Anterior cingulate cortex (tissue), 58 donors: Measurements from ENCODE around the gene EFS.

Experiments used
- DNase-seq, 58 donors: peaks; one replicate each; lab custom pipeline; 2025; lab: John Stamatoyannopoulos, UW

The EFS gene

DNA sequence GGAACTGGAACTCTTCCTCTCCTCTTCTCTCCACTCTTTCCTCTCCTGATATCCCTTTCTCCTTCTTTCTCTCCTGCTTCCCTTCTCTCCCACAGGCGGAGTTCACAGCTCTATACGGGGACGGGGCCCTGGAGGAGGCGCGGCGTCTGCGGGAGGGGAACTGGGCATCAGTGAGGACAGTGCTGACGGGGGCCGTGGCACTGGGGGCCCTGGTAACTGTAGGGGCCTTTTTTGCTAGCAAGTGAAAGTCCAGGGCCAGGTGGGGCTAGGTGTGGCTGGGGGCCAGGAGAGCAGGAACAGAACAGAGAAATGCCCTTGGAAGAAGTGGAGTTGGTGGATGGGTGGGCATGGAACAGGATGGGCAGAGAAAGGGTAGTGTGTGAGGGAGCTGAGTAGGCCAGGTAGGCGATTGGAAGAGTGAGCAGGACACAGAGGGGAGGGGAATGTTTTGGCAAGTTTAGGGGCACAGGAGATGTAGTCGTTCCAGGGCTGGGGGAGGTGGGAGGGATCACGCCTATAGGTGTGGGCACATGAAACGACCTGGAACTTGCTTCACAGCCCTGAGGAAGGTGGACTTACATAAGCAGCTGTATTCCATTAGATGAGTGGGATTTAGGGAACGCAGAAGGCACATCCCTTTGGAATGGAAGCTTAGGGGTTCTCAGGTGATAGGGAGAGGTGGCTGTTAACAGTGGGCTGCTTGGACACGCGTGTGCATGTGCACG lies 56.1 kb downstream of the EFS start:
- no peak for DNase-seq

DNA sequence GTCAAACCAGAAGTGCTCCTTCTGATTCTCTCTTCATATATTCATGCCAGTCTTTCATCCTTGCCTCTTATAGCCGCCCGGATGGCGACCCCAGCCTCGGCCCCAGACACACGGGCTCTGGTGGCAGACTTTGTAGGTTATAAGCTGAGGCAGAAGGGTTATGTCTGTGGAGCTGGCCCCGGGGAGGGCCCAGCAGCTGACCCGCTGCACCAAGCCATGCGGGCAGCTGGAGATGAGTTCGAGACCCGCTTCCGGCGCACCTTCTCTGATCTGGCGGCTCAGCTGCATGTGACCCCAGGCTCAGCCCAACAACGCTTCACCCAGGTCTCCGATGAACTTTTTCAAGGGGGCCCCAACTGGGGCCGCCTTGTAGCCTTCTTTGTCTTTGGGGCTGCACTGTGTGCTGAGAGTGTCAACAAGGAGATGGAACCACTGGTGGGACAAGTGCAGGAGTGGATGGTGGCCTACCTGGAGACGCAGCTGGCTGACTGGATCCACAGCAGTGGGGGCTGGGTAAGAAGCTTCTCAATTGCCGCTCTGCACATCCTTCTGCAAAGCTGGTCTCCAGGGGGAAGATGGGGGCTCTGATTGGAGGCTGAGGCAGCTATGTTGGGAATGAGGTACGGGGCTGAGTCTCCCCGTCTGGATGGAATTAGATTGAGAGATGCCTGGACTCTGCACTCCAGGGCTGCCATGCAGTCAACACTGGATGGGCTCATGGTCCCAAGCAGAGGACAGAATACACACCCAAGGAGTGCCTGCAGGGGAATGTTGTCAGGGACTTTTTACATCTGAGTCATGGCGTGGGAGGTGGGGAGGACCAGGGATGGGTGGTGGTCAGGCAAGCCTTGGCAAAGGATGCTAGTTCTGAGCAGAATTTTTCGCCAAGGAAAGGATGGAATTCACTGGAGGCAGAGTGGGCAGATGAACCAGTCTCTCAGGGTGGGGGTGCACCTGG lies 57.0 kb downstream of the EFS start:
- DNase-seq: no peak

DNA sequence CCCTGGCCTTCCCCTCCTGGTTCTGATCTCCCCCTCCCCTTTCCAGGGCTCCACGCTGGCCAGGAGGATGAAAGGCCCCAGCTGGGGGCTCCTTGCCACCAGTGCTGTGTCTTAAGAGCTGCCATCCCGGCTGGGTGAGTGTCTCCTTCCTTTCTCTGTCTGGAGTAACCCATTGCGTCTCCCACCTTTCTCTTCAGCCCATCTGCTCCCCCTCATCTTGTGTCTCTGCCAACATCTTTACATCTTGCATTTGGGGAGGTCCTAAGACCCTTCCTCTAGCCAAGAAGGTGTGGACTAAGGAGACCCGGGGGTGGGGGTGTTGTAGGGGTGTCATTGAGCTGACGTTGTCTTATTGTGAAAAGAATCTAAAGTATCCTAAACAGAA lies 57.8 kb downstream of the EFS start:
- no peak for DNase-seq

DNA sequence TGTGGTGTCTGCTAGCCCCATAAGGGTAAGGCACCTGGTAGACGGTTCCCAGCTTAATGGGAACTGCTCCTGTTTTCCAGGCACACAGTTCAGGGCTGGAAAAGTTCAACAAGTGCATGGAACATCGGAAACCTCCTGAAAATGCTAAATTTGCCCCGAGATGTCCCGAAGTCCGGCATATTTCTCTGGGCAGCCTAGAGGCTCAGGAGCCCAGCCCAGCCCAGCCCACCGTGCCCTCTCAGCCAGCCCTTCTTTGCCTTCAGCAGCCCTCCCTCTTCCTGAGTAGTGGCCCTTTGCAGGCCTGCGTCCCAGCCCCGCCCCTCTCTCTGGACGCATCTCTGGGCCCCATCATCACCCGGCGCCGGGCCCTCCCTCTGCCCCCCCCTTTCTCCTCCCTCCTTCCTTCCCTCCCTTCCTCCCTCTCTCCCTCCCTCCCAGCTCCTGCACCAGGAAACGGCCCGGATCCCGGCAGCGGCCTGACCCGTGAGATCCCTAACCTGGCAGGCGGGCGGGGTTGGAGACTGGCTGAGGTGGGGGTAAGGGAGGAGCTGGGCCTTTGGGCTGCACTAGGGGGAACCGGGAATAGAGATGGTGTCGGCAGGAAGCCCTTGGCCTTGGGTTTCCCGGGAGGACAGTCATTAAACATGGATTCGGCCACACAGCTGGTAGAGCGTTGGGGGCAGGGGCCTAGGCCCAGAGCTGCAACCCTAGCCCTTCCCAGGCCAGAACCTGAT lies 58.4 kb downstream of the EFS start, which contains the start of gene BCL2L2:
Gene BCL2L2 (plus strand): TSS at position 422 of the 734 bp plus-strand sequence. CDS start 935 bp downstream, outside the sequence.
- DNase-seq: peak; percentile 31 to 93 (median 88)
